K562 (cell line): ENCODE results near the gene DYRK1A. TPM values are rescaled to one million over a fixed set of nuclear protein-coding genes. Genes with fewer than 3 reads are reported as not detected.

Experiments used
- ARID3B ChIP-seq: fragments of 250-450 bp; sonication (Bioruptor Pico); IDR thresholded peaks from 2 replicates; pipeline ENCODE4 v1.4.0; 2020; ENCODE audit warnings: borderline replicate concordance
- ARID4B ChIP-seq: sonication (generic); formaldehyde crosslinking; IDR thresholded peaks from 2 replicates; pipeline ENCODE4 v1.8.0; 2022; ENCODE audit warnings: mild to moderate bottlenecking, missing genetic modification reagents
- C11orf30 ChIP-seq: fragments of 450-650 bp; IDR thresholded peaks from 2 replicates; pipeline ENCODE4 v1.6.1; 2016; ENCODE audit warnings: low read depth, mild to moderate bottlenecking
- CCNT2 ChIP-seq: IDR thresholded peaks from 2 replicates; pipeline ENCODE4 v1.6.1; 2011; ENCODE audit warnings: borderline replicate concordance, low read depth, mild to moderate bottlenecking, moderate library complexity, mixed read lengths, low read length; ENCODE audit not compliant: insufficient read length; ENCODE audit errors: extremely low read depth
- HEY1 ChIP-seq: fragments of 250-450 bp; sonication (Bioruptor Pico); IDR thresholded peaks from 2 replicates; pipeline ENCODE4 v1.5.0; 2020; ENCODE audit warnings: mild to moderate bottlenecking, moderate library complexity, borderline replicate concordance
- KDM1A ChIP-seq, 2 experiments: fragments of 450-650 bp; IDR thresholded peaks; 2 replicates each; pipeline ENCODE4 v1.6.1; 2016; ENCODE audit warnings: mild to moderate bottlenecking in 2 of 2
- NELFE ChIP-seq: IDR thresholded peaks from 2 replicates; pipeline ENCODE4 v1.6.1; 2011; ENCODE audit warnings: mild to moderate bottlenecking; ENCODE audit not compliant: insufficient read depth, insufficient read length
- NR0B1 ChIP-seq: fragments of 450-650 bp; IDR thresholded peaks from one replicate; pipeline ENCODE4 v1.6.1; 2018; ENCODE audit warnings: mild to moderate bottlenecking, moderate library complexity; ENCODE audit not compliant: partially characterized antibody
- NR3C1 ChIP-seq: sonication (generic); formaldehyde crosslinking; IDR thresholded peaks from 2 replicates; pipeline ENCODE4 v1.8.1; 2022; ENCODE audit warnings: missing genetic modification reagents
- RBM17 ChIP-seq: fragments of 200-400 bp; formaldehyde crosslinking; IDR thresholded peaks from 2 replicates; pipeline ENCODE4 v1.6.1; 2017; ENCODE audit warnings: low read depth, mild to moderate bottlenecking, low read length, borderline replicate concordance
- TFAP4 ChIP-seq: sonication (generic); formaldehyde crosslinking; IDR thresholded peaks from 2 replicates; pipeline ENCODE4 v1.8.0; 2022; ENCODE audit warnings: missing genetic modification reagents, mild to moderate bottlenecking, moderate library complexity, borderline replicate concordance
- polyA plus RNA-seq, 8 experiments: library from polyadenylated mRNA; depleted of rRNA in 4 of 8; stranded (reverse) in 5 of 8; unstranded in 3 of 8; fragments of >200 nt; fragmentation: Nextera tagmentation in 2 of 8; fragmentation: Illumina TruSeq in 1 of 8; extraction: Ambion mirVana in 2 of 8; extraction: Trizol in 1 of 8; gene quantifications; 2 replicates each; pipeline versions ENCODE4 v1.2.1 to v1.2.3, GENCODE V29; 2011 to 2014; ENCODE audit warnings: inconsistent platforms in 1 of 8, missing spikeins in 1 of 8
- total RNA-seq, 7 experiments: library from RNA; depleted of rRNA in 6 of 7; stranded (reverse); fragments of >200 nt in 6 of 7; fragmentation: Illumina TruSeq in 2 of 7; extraction: Trizol in 2 of 7; gene quantifications; 2 replicates each; pipeline versions ENCODE4 v1.2.1 to v1.2.3, GENCODE V29; 2011 to 2021; ENCODE audit warnings: low replicate concordance in 1 of 7

The DYRK1A gene
- total and polyA plus RNA-seq, 9 of the 15 experiments (the other 6 are each of a cell fraction or from before 2014, with no cell fraction given), result 3.7 to 64.8 (median 42.3) TPM

- TF ChIP-seq ARID4B (no peak), C11orf30 (no peak), RBM17 (no peak), ARID3B (CRISPR knock-in tag) (no peak), KDM1A (IDR thresholded peaks at IDR 0.05) (peak in 1 of 2 experiments; percentile 10; a peak in 1 of 4 replicates), NELFE (no peak), HEY1 (CRISPR knock-in tag) (no peak), NR0B1 (no peak), TFAP4 (CRISPR knock-in tag) (no peak), CCNT2 (peak; percentile 12), NR3C1 (no peak)
These were observed 3.8 kb downstream of the DYRK1A start (continued) for GRCh38 chr21:37370152-37371040.
